Gastrocnemius medialis (tissue), 4 donors: ENCODE results near the gene CACNA2D2.

Source experiments
- CTCF ChIP-seq, 5 experiments: fragments of 450-650 bp in 3 of 5; fragments of 200-600 bp in 2 of 5; sonication (generic) in 2 of 5; IDR thresholded peaks in 4 of 5; conservative IDR thresholded peaks in 1 of 5; 1 replicate in 4 of 5; 2 replicates in 1 of 5; pipeline ENCODE4 v1.5.1; 2016 to 2019; ENCODE audit warnings: antibody characterized with exemption in 5 of 5, mild to moderate bottlenecking in 3 of 5, moderate library complexity in 3 of 5
- POLR2A ChIP-seq, 2 donors: fragments of 450-650 bp; IDR thresholded peaks; one replicate each; pipeline ENCODE4 v1.6.1; 2017; ENCODE audit warnings: antibody characterized with exemption in 2 of 2, mild to moderate bottlenecking in 2 of 2, moderate library complexity in 2 of 2

GRCh38 chr3:50520849-50521248, 17.4 kb upstream of the CACNA2D2 start:
- TF ChIP-seq CTCF (IDR thresholded peaks at IDR 0.05 in 4 of 5, conservative IDR thresholded peaks at IDR 0.05 in 1 of 5) (no peak), POLR2A (IDR thresholded peaks at IDR 0.05) (no peak)
